Measurements from ENCODE around the gene LRRFIP2.

LRRFIP2 gene

GRCh38 chr3:37098884-37099283 is 75.5 kb downstream of the LRRFIP2 start:
- Histone ChIP-seq H3K9ac (ENCODE audit: low read length) (no peak overlapping the region), H3K27me3 (ENCODE audit: control insufficient read depth, insufficient read depth, low read length) (no peaks in the 10 kb centered on the region), H3K36me3 (ENCODE audit: control insufficient read depth, insufficient read depth, low read length) (no peaks in the 10 kb centered on the region), H3K4me1 (ENCODE audit: control insufficient read depth, insufficient read depth, low read length) (no peaks in the 10 kb centered on the region), H3K27ac (ENCODE audit: low read depth, low read length) (no peak overlapping the region), H3K4me3 (ENCODE audit: low read length) (no peak overlapping the region)

GRCh38 chr3:37097776-37098175 is 76.6 kb downstream of the LRRFIP2 start:
- H3K4me3 ChIP-seq (ENCODE audit: low read length): no peak overlapping the region
- H3K27me3 ChIP-seq (ENCODE audit: control insufficient read depth, insufficient read depth, low read length): no peaks in the 10 kb centered on the region
- H3K4me1 ChIP-seq (ENCODE audit: control insufficient read depth, insufficient read depth, low read length): no peaks in the 10 kb centered on the region
- no peaks in the 10 kb centered on the region for H3K36me3 ChIP-seq (ENCODE audit: control insufficient read depth, insufficient read depth, low read length)
- no peak overlapping the region for H3K27ac ChIP-seq (ENCODE audit: low read depth, low read length)
- H3K9ac ChIP-seq (ENCODE audit: low read length): no peak overlapping the region

DNA sequence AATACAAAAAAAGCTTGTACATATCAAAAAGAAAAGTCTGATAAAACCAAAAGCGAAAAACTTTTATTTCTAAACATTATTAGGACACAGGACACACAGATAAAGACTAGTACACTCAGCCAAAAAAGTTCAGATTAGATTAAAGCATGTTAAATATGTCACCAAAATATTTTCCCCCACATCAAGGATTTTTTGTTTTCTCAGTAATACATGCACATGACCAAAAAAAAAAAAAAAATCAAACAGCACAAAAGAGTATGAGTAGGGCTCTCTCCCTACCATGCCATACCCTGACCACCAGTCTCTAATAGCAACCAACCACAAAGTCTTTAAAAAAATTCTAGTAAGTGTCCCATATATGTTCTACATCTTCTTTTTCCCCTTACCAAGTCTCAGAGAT is 77.4 kb downstream of the LRRFIP2 start:
- Histone ChIP-seq H3K27ac (ENCODE audit: low read depth, low read length) (no peak overlapping the region), H3K27me3 (ENCODE audit: control insufficient read depth, insufficient read depth, low read length) (no peaks in the 10 kb centered on the region), H3K36me3 (ENCODE audit: control insufficient read depth, insufficient read depth, low read length) (no peaks in the 10 kb centered on the region), H3K4me3 (ENCODE audit: low read length) (no peak overlapping the region), H3K9ac (ENCODE audit: low read length) (no peak overlapping the region), H3K4me1 (ENCODE audit: control insufficient read depth, insufficient read depth, low read length) (no peaks in the 10 kb centered on the region)

- H3K27me3 ChIP-seq (ENCODE audit: control insufficient read depth, insufficient read depth, low read length): no peaks in the 10 kb centered on the region
- no peaks in the 10 kb centered on the region for H3K36me3 ChIP-seq (ENCODE audit: control insufficient read depth, insufficient read depth, low read length)
- H3K27ac ChIP-seq (ENCODE audit: low read depth, low read length): no peak overlapping the region
- no peak overlapping the region for H3K9ac ChIP-seq (ENCODE audit: low read length)
- no peak overlapping the region for H3K4me3 ChIP-seq (ENCODE audit: low read length)
- no peaks in the 10 kb centered on the region for H3K4me1 ChIP-seq (ENCODE audit: control insufficient read depth, insufficient read depth, low read length)
Observed at GRCh38 chr3:37096288-37096687, 78.1 kb downstream of the LRRFIP2 start.

DNA sequence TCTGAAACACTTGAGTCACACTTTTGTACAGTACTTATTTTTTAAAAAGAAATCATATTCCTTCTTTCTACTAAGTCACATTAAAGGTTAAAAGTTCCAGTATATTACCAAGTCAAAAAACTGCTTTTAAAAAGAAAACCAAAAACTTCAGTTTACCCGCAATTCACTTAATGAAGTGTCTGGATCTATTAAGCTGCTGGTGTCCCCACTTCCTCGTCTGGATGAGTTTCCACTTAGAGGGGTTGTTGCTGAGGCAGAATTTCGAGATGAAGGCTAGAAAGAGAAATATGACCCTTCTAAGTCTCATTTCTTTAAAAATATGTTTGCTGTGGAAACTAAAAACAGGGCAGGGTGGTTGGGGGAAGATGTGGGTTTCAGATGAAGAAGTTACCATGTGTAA is 79.7 kb downstream of the LRRFIP2 start:
- no peak overlapping the region for H3K27ac ChIP-seq (ENCODE audit: low read depth, low read length)
- no peaks in the 10 kb centered on the region for H3K27me3 ChIP-seq (ENCODE audit: control insufficient read depth, insufficient read depth, low read length)
- H3K36me3 ChIP-seq (ENCODE audit: control insufficient read depth, insufficient read depth, low read length): no peaks in the 10 kb centered on the region
- no peaks in the 10 kb centered on the region for H3K4me1 ChIP-seq (ENCODE audit: control insufficient read depth, insufficient read depth, low read length)
- no peak overlapping the region for H3K4me3 ChIP-seq (ENCODE audit: low read length)
- no peak overlapping the region for H3K9ac ChIP-seq (ENCODE audit: low read length)

- Histone ChIP-seq H3K27ac (ENCODE audit: low read depth, low read length) (no peak overlapping the region), H3K4me1 (ENCODE audit: control insufficient read depth, insufficient read depth, low read length) (no peaks in the 10 kb centered on the region), H3K36me3 (ENCODE audit: control insufficient read depth, insufficient read depth, low read length) (no peaks in the 10 kb centered on the region), H3K27me3 (ENCODE audit: control insufficient read depth, insufficient read depth, low read length) (no peaks in the 10 kb centered on the region), H3K4me3 (ENCODE audit: low read length) (no peak overlapping the region), H3K9ac (ENCODE audit: low read length) (no peak overlapping the region)
Observed at GRCh38 chr3:37093481-37093880, 80.9 kb downstream of the LRRFIP2 start.

DNA sequence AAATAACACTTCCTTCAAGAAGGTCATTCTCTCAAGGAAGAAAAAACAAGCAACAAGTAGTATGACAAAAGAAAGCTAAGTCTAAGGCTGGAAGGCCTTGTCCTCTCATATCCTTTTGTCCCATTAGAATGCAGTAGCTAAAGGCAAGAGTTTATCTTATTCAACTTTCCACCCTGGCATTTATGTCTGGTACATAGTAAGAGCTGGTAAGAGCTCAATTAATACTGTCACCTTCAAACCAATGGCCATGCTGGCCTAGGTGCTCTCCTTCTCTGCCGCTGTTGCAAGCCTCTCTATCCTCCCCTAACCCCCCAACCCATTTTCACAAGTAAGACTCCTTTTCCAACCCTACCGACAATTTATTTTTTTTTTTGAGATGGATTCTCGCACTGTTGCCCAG is 81.9 kb downstream of the LRRFIP2 start:
- Histone ChIP-seq H3K27ac (ENCODE audit: low read depth, low read length) (no peak overlapping the region), H3K9ac (ENCODE audit: low read length) (no peak overlapping the region), H3K36me3 (ENCODE audit: control insufficient read depth, insufficient read depth, low read length) (no peaks in the 10 kb centered on the region), H3K4me3 (ENCODE audit: low read length) (no peak overlapping the region), H3K4me1 (ENCODE audit: control insufficient read depth, insufficient read depth, low read length) (no peaks in the 10 kb centered on the region), H3K27me3 (ENCODE audit: control insufficient read depth, insufficient read depth, low read length) (no peaks in the 10 kb centered on the region)

- no peaks in the 10 kb centered on the region for H3K27me3 ChIP-seq (ENCODE audit: control insufficient read depth, insufficient read depth, low read length)
- H3K27ac ChIP-seq (ENCODE audit: low read depth, low read length): no peak overlapping the region
- peaks cover 2% of the 10 kb centered on the region for H3K36me3 ChIP-seq (ENCODE audit: control insufficient read depth, insufficient read depth, low read length)
- H3K4me3 ChIP-seq (ENCODE audit: low read length): no peak overlapping the region
- no peak overlapping the region for H3K9ac ChIP-seq (ENCODE audit: low read length)
- H3K4me1 ChIP-seq (ENCODE audit: control insufficient read depth, insufficient read depth, low read length): no peaks in the 10 kb centered on the region
Observed at GRCh38 chr3:37087870-37088269, 86.5 kb downstream of the LRRFIP2 start.

DNA sequence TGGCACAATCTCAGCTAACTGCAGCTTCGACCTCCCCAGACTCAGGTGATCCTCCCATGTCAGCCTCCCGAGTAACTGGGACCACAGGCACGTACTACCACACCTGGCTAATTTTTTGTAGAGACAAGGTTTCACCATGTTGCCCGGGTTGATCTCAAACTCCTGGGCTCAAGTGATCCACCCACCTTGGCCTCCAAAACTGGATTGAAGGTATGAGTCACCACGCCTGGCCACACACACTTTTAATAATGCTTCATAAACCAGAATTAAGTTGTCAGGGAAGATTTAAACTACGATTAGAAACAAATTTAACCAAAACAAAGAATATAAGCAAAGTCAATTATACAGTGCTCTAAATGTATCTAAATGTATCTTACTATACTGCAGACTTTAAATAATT is 87.5 kb downstream of the LRRFIP2 start:
- Histone ChIP-seq H3K4me3 (ENCODE audit: low read length) (no peak overlapping the region), H3K27ac (ENCODE audit: low read depth, low read length) (no peak overlapping the region), H3K9ac (ENCODE audit: low read length) (no peak overlapping the region), H3K27me3 (ENCODE audit: control insufficient read depth, insufficient read depth, low read length) (no peaks in the 10 kb centered on the region), H3K36me3 (ENCODE audit: control insufficient read depth, insufficient read depth, low read length) (peaks cover 2% of the 10 kb centered on the region), H3K4me1 (ENCODE audit: control insufficient read depth, insufficient read depth, low read length) (no peaks in the 10 kb centered on the region)

- Histone ChIP-seq H3K36me3 (ENCODE audit: control insufficient read depth, insufficient read depth, low read length) (peaks cover 5% of the 10 kb centered on the region), H3K27me3 (ENCODE audit: control insufficient read depth, insufficient read depth, low read length) (no peaks in the 10 kb centered on the region), H3K4me3 (ENCODE audit: low read length) (no peak overlapping the region), H3K9ac (ENCODE audit: low read length) (no peak overlapping the region), H3K4me1 (ENCODE audit: control insufficient read depth, insufficient read depth, low read length) (no peaks in the 10 kb centered on the region), H3K27ac (ENCODE audit: low read depth, low read length) (no peak overlapping the region)
Observed at GRCh38 chr3:37082317-37082716, 92.1 kb downstream of the LRRFIP2 start.

DNA sequence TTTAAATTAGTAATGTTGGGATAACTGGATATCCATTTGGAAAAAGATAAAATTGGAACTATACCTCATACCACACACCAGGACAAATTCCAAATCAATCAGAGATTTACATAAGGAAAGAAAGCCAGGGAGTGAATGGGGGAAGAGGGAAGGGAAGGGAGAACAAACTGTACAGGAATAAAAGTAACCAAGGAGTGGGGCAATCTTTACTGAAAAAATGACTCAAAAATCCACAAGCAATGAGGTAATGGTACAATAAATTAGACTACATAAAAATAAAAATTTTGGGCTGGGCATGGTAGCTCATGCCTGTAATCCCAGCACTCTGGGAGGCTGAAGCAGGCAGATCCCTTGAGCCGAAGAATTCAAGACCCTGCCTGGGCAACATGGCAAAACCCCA is 98.4 kb downstream of the LRRFIP2 start:
- H3K27me3 ChIP-seq (ENCODE audit: control insufficient read depth, insufficient read depth, low read length): no peaks in the 10 kb centered on the region
- no peak overlapping the region for H3K9ac ChIP-seq (ENCODE audit: low read length)
- H3K4me3 ChIP-seq (ENCODE audit: low read length): no peak overlapping the region
- H3K4me1 ChIP-seq (ENCODE audit: control insufficient read depth, insufficient read depth, low read length): peaks cover 2% of the 10 kb centered on the region
- peaks cover 10% of the 10 kb centered on the region for H3K36me3 ChIP-seq (ENCODE audit: control insufficient read depth, insufficient read depth, low read length)
- H3K27ac ChIP-seq (ENCODE audit: low read depth, low read length): no peak overlapping the region

DNA sequence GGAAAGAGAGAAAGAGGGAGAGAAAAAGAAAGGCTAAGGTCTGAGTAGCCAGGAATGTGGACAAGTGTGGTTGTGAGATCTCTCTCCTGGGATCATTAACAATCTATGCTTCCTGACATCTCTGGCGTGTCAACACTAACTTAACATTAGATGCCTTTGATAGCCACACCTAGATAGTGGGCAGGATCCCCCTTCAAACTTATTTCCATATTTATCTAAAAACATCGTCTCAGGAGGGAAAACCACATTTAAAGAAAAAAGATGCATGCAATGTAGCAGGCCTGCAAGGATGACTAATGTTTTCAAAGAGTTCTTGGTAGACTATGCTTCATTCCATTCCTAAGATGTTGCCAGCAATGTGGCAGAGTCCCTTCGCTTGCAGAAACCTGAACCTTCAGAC is 100.2 kb downstream of the LRRFIP2 start:
- Histone ChIP-seq H3K4me3 (ENCODE audit: low read length) (no peak overlapping the region), H3K27me3 (ENCODE audit: control insufficient read depth, insufficient read depth, low read length) (no peaks in the 10 kb centered on the region), H3K27ac (ENCODE audit: low read depth, low read length) (no peak overlapping the region), H3K4me1 (ENCODE audit: control insufficient read depth, insufficient read depth, low read length) (peaks cover 2% of the 10 kb centered on the region), H3K9ac (ENCODE audit: low read length) (no peak overlapping the region), H3K36me3 (ENCODE audit: control insufficient read depth, insufficient read depth, low read length) (peaks cover 10% of the 10 kb centered on the region)

- H3K9ac ChIP-seq (ENCODE audit: low read length): no peak overlapping the region
- H3K27me3 ChIP-seq (ENCODE audit: control insufficient read depth, insufficient read depth, low read length): no peaks in the 10 kb centered on the region
- H3K4me1 ChIP-seq (ENCODE audit: control insufficient read depth, insufficient read depth, low read length): peaks cover 2% of the 10 kb centered on the region
- no peak overlapping the region for H3K27ac ChIP-seq (ENCODE audit: low read depth, low read length)
- peaks cover 10% of the 10 kb centered on the region for H3K36me3 ChIP-seq (ENCODE audit: control insufficient read depth, insufficient read depth, low read length)
- no peak overlapping the region for H3K4me3 ChIP-seq (ENCODE audit: low read length)
Observed at GRCh38 chr3:37072892-37073291, 101.5 kb downstream of the LRRFIP2 start.
